Astrocyte (in vitro differentiated cells and primary cell): Measurements from ENCODE around the gene CCNB1IP1. TPM values are rescaled to one million over a fixed set of nuclear protein-coding genes. Genes with fewer than 3 reads are reported as not detected.

ENCODE experiments used
- DNase-seq: peaks from one replicate; pipeline ENCODE4 v3.0.0-alpha.2; 2010; ENCODE audit warnings: low read depth
- FAIRE-seq: peaks from 2 replicates; lab custom pipeline; 2011; peaks lifted over from hg19 to GRCh38; lab: Jason Lieb, UNC
- H2AFZ ChIP-seq: 2 replicates; pipeline ENCODE4 v1.6.0; 2012; ENCODE audit warnings: low read depth, low read length, inconsistent platforms
- H3K27ac ChIP-seq: 2 replicates; pipeline ENCODE4 v1.5.1; 2011; ENCODE audit warnings: low read depth, low read length, inconsistent platforms
- H3K27me3 ChIP-seq: 2 replicates; pipeline ENCODE4 v1.6.0; 2011; ENCODE audit warnings: low read length, inconsistent platforms; ENCODE audit not compliant: insufficient read depth
- H3K36me3 ChIP-seq: 2 replicates; pipeline ENCODE4 v1.5.1; 2011; ENCODE audit warnings: low read length, inconsistent platforms; ENCODE audit not compliant: insufficient read depth
- H3K4me1 ChIP-seq: 2 replicates; pipeline ENCODE4 v1.5.1; 2011; ENCODE audit warnings: low read length, inconsistent platforms; ENCODE audit not compliant: insufficient read depth
- H3K4me2 ChIP-seq: 2 replicates; pipeline ENCODE4 v1.6.0; 2012; ENCODE audit warnings: low read length, inconsistent platforms
- H3K4me3 ChIP-seq: 2 replicates; pipeline ENCODE4 v1.5.1; 2011; ENCODE audit warnings: low read depth, mild to moderate bottlenecking, low read length, inconsistent platforms; ENCODE audit not compliant: insufficient read depth
- H3K79me2 ChIP-seq: 2 replicates; pipeline ENCODE4 v1.6.0; 2012; ENCODE audit warnings: mild to moderate bottlenecking, low read length, inconsistent platforms; ENCODE audit not compliant: insufficient read depth
- H3K9ac ChIP-seq: 2 replicates; pipeline ENCODE4 v1.6.0; 2012; ENCODE audit warnings: mild to moderate bottlenecking, low read length, inconsistent platforms
- H3K9me3 ChIP-seq: 2 replicates; pipeline ENCODE4 v1.5.1; 2012; ENCODE audit warnings: low read depth, mild to moderate bottlenecking, low read length, inconsistent platforms; ENCODE audit not compliant: insufficient read depth
- H4K20me1 ChIP-seq: 2 replicates; pipeline ENCODE4 v1.6.0; 2012; ENCODE audit warnings: low read length, inconsistent platforms; ENCODE audit not compliant: insufficient read depth
- H3K27ac Mint-ChIP-seq: one replicate; pipeline ENCODE4 v1.8.0; 2021; ENCODE audit warnings: mild to moderate bottlenecking, mixed read lengths; ENCODE audit not compliant: unreplicated experiment
- H3K27me3 Mint-ChIP-seq: one replicate; pipeline ENCODE4 v1.8.0; 2021; ENCODE audit warnings: low read depth, mixed read lengths; ENCODE audit not compliant: unreplicated experiment
- H3K36me3 Mint-ChIP-seq: one replicate; pipeline ENCODE4 v1.8.0; 2021; ENCODE audit warnings: low read depth, mixed read lengths; ENCODE audit not compliant: unreplicated experiment
- H3K4me1 Mint-ChIP-seq: one replicate; pipeline ENCODE4 v1.8.0; 2021; ENCODE audit warnings: low read depth, mixed read lengths; ENCODE audit not compliant: unreplicated experiment
- H3K4me3 Mint-ChIP-seq: one replicate; pipeline ENCODE4 v1.8.0; 2021; ENCODE audit warnings: mild to moderate bottlenecking, moderate library complexity, mixed read lengths; ENCODE audit not compliant: unreplicated experiment
- H3K9me3 Mint-ChIP-seq: one replicate; pipeline ENCODE4 v1.8.0; 2021; ENCODE audit warnings: mild to moderate bottlenecking, mixed read lengths; ENCODE audit not compliant: unreplicated experiment
- EZH2 ChIP-seq: IDR thresholded peaks from 2 replicates; pipeline ENCODE4 v1.6.1; 2012; ENCODE audit warnings: mild to moderate bottlenecking, low read length, inconsistent platforms; ENCODE audit not compliant: insufficient read depth
- total RNA-seq: library from RNA; stranded (reverse); gene quantifications from 2 replicates; pipeline ENCODE4 v1.2.1, GENCODE V29; 2021
- TF ChIP-seq, protein P1 (sequence below): IDR thresholded peaks from 2 replicates; pipeline ENCODE4 v1.5.1; 2011; ENCODE audit warnings: low read depth, mild to moderate bottlenecking, inconsistent platforms, low read length, moderate library complexity; ENCODE audit not compliant: insufficient read depth

Gene CCNB1IP1
- total RNA-seq, 1 donor from 2014 or later = 89.1 TPM

DNA sequence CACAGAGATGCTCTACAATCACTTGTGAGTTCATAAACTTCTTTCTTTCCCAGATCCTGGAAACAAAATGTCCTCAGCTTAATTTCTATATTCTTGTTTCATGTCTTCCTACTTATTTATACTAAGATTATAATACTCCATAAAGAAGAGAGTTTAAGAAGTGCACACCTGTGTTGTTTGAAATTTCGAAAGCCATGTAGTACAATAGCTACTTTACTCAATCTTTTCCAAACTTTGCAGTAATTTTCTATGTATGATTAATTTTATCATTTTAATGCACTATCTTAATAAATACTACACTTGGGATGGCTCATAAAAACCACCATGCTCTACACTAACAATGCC, 27.0 kb downstream of the CCNB1IP1 start:
- Mint-ChIP-seq H3K4me1 (peaks cover 13% of the 10 kb centered on the region), H3K9me3 (no peaks in the 10 kb centered on the region), H3K36me3 (no peaks in the 10 kb centered on the region), H3K27me3 (no peaks in the 10 kb centered on the region), H3K4me3 (peak overlapping the region; percentile 92), H3K27ac (no peak overlapping the region)
- DNase-seq (no peak), FAIRE-seq (no peak)
- H3K79me2 ChIP-seq = peaks cover 23% of the 10 kb centered on the region
- H3K4me3 ChIP-seq = peak overlapping the region; percentile 73
- peaks cover 5% of the 10 kb centered on the region for H3K4me1 ChIP-seq
- no peak overlapping the region for H2AFZ ChIP-seq
- no peak overlapping the region for H3K9ac ChIP-seq
- no peaks in the 10 kb centered on the region for H3K9me3 ChIP-seq
- H3K4me2 ChIP-seq = no peak overlapping the region
- H3K36me3 ChIP-seq = peaks cover 3% of the 10 kb centered on the region
- H3K27me3 ChIP-seq = no peaks in the 10 kb centered on the region
- H4K20me1 ChIP-seq = no peaks in the 10 kb centered on the region
- TF ChIP-seq, protein P1, sequence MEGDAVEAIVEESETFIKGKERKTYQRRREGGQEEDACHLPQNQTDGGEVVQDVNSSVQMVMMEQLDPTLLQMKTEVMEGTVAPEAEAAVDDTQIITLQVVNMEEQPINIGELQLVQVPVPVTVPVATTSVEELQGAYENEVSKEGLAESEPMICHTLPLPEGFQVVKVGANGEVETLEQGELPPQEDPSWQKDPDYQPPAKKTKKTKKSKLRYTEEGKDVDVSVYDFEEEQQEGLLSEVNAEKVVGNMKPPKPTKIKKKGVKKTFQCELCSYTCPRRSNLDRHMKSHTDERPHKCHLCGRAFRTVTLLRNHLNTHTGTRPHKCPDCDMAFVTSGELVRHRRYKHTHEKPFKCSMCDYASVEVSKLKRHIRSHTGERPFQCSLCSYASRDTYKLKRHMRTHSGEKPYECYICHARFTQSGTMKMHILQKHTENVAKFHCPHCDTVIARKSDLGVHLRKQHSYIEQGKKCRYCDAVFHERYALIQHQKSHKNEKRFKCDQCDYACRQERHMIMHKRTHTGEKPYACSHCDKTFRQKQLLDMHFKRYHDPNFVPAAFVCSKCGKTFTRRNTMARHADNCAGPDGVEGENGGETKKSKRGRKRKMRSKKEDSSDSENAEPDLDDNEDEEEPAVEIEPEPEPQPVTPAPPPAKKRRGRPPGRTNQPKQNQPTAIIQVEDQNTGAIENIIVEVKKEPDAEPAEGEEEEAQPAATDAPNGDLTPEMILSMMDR = no peak
- no peak for TF ChIP-seq EZH2
- no peak overlapping the region for H3K27ac ChIP-seq

DNA sequence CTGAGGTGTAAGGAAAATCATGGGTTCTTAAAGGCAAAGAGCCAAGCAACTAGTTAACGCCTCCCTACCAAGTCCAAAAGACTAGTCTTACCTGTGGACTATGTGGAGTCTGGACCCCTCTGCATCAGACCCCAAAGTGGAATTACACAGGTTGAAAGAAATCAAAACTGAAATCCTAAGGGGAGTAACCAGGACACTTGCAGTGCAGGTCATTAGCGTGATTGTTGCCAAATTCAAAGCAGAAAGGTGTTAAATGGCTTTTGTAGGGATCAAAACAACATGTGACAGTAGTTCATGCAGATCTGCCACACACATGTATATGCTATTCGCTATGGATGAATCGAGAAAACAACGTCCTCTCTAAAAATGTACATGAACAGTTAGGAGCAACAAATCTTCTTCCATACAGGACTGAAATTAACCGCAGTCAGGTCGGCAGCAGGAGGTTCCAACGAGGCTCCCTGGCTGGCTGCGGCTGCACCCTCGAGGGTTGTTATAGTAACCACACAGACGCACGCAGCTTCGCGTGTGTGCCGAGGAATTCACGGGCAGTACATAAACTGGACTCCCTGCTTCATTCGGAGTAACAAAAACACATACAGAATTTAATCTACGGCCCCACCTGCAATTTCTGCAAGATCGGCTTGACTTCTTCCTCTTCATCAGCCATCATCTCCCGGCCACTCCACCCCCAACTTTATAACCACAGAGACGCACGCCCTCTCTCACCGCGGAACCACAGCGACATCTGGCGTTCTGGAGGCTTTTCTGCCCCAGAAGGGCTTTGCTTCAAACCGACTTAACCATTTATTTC, 27.6 kb downstream of the CCNB1IP1 start, which contains the start of gene TTC5:
Gene TTC5 (minus strand): TSS at position 687 of the 814 bp plus-strand sequence. CDS start 14 bp downstream, at position 673.
- Histone ChIP-seq H3K9me3 (no peaks in the 10 kb centered on the region), H3K4me2 (peak within 1 kb of the TSS; percentile 87), H3K27me3 (no peaks in the 10 kb centered on the region), H4K20me1 (no peaks in the 10 kb centered on the region), H3K9ac (peak within 1 kb of the TSS; percentile 86), H3K27ac (peak within 1 kb of the TSS; percentile 37), H3K4me3 (peak within 1 kb of the TSS; percentile 73), H3K79me2 (peaks cover 23% of the 10 kb centered on the region), H3K36me3 (peaks cover 9% of the 10 kb centered on the region), H3K4me1 (peaks cover 5% of the 10 kb centered on the region), H2AFZ (peak within 1 kb of the TSS; percentile 88)
- Mint-ChIP-seq H3K4me1 (peaks cover 13% of the 10 kb centered on the region), H3K27ac (peak within 1 kb of the TSS; percentile 81), H3K4me3 (peak within 1 kb of the TSS; percentile 92), H3K9me3 (no peaks in the 10 kb centered on the region), H3K27me3 (no peaks in the 10 kb centered on the region), H3K36me3 (no peaks in the 10 kb centered on the region)
- DNase-seq = peak; percentile 80
- FAIRE-seq = peak; percentile 79
- TF ChIP-seq, protein P1 = peak; percentile 97
- TF ChIP-seq EZH2 = no peak
